Lung (tissue), 12 donors: ENCODE results near the gene CST7. TPM values are rescaled to one million over a fixed set of nuclear protein-coding genes. Genes with fewer than 3 reads are reported as not detected.
"Not testable (repeated sequence)": the region's sequence is repeated elsewhere in the genome, so short reads cannot be mapped to it uniquely, and the experiment has no call there.

Experiments used
- ATAC-seq: fragments of 200-7000 bp; cut with Tn5 transposase; one replicate; pipeline ENCODE4 v1.9.1; 2020; ENCODE audit warnings: moderate number of reproducible peaks; ENCODE audit not compliant: insufficient read depth, low FRiP score
- DNase-seq, 3 donors: peaks; one replicate each; pipeline ENCODE4 v3.0.0-alpha.2; 2013 to 2017
- H3K27ac ChIP-seq, 2 donors: one replicate each; pipeline ENCODE4 v1.5.1; 2013; ENCODE audit warnings: mild to moderate bottlenecking in 2 of 2, moderate library complexity in 2 of 2, control low read depth in 1 of 2, inconsistent platforms in 1 of 2, low read depth in 1 of 2, low read length in 1 of 2
- H3K27me3 ChIP-seq, 3 donors: one replicate each; pipeline ENCODE4 v1.5.1; 2013; ENCODE audit warnings: low read length in 2 of 3; ENCODE audit not compliant: control insufficient read depth in 3 of 3, insufficient read depth in 3 of 3
- H3K36me3 ChIP-seq, 4 donors: one replicate each; pipeline ENCODE4 v1.5.1; 2013; ENCODE audit warnings: low read length in 4 of 4, mild to moderate bottlenecking in 1 of 4, moderate library complexity in 1 of 4; ENCODE audit not compliant: control insufficient read depth in 4 of 4, insufficient read depth in 4 of 4
- H3K4me1 ChIP-seq, 5 donors: one replicate each; pipeline ENCODE4 v1.5.1; 2013; ENCODE audit warnings: low read length in 5 of 5, mild to moderate bottlenecking in 2 of 5, moderate library complexity in 1 of 5; ENCODE audit not compliant: control insufficient read depth in 5 of 5, insufficient read depth in 5 of 5
- H3K4me3 ChIP-seq: one replicate; pipeline ENCODE4 v1.5.1; 2013; ENCODE audit warnings: mild to moderate bottlenecking, control low read depth, moderate library complexity
- H3K9ac ChIP-seq, 2 donors: one replicate each; pipeline ENCODE4 v1.5.1; 2013; ENCODE audit warnings: low read length in 2 of 2, control low read depth in 1 of 2; ENCODE audit not compliant: insufficient read depth in 1 of 2
- H3K9me3 ChIP-seq, 4 donors: one replicate each; pipeline ENCODE4 v1.5.1; 2013; ENCODE audit warnings: low read length in 3 of 4, mild to moderate bottlenecking in 1 of 4, moderate library complexity in 1 of 4; ENCODE audit not compliant: control insufficient read depth in 4 of 4, insufficient read depth in 3 of 4
- WGBS, 2 donors: extraction: QIAGEN DNeasy Blood & Tissue Kit; methylation state at CpG; one replicate each; pipeline ENCODE4 v1.1.7; 2013; 5-methylcytosine and 5-hydroxymethylcytosine counted together
- polyA plus RNA-seq, 2 donors: library from polyadenylated mRNA; stranded (reverse); fragments of 200-250 nt; gene quantifications; one replicate each; pipeline ENCODE4 v1.2.1, GENCODE V29; 2013
- total RNA-seq, 2 donors: library from RNA; depleted of rRNA in 1 of 2; stranded (reverse); fragments of >200 nt in 1 of 2; gene quantifications; one replicate each; pipeline ENCODE4 v1.2.1, GENCODE V29; 2014 to 2021
- TF ChIP-seq, protein P1 (sequence below): IDR thresholded peaks from 2 replicates; pipeline ENCODE4 v1.5.1; 2012; ENCODE audit warnings: mild to moderate bottlenecking; ENCODE audit errors: control extremely low read depth, extremely low read depth
- donor health status: control.
- donor health status: control.
- donor health status: Bipolar disorder and iron deficiency.
- donor health status: healthy.
- donor health status: DM: yes; HTN: yes; CAD: no.

CST7 gene
- total and polyA plus RNA-seq, 4 donors: 4.7 to 119 (median 8.4) TPM

GRCh38 chr20:24939036-24939435 is 10.0 kb upstream of the CST7 start:
- no peaks in the 10 kb centered on the region for H3K4me1 ChIP-seq
- ATAC-seq: no peak
- peaks cover 0 to 11% (median 5%) of the 10 kb centered on the region in 4 donors for H3K9me3 ChIP-seq
- H3K4me3 ChIP-seq: no peak overlapping the region
- H3K9ac ChIP-seq: no peak overlapping the region
- 61 to 83% methylated on average over 4 of the region's 4 CpGs for WGBS, 2 donors
- peak in 1 of 3 donors; percentile 2 for DNase-seq
- no peaks in the 10 kb centered on the region for H3K27me3 ChIP-seq
- TF ChIP-seq, protein P1, sequence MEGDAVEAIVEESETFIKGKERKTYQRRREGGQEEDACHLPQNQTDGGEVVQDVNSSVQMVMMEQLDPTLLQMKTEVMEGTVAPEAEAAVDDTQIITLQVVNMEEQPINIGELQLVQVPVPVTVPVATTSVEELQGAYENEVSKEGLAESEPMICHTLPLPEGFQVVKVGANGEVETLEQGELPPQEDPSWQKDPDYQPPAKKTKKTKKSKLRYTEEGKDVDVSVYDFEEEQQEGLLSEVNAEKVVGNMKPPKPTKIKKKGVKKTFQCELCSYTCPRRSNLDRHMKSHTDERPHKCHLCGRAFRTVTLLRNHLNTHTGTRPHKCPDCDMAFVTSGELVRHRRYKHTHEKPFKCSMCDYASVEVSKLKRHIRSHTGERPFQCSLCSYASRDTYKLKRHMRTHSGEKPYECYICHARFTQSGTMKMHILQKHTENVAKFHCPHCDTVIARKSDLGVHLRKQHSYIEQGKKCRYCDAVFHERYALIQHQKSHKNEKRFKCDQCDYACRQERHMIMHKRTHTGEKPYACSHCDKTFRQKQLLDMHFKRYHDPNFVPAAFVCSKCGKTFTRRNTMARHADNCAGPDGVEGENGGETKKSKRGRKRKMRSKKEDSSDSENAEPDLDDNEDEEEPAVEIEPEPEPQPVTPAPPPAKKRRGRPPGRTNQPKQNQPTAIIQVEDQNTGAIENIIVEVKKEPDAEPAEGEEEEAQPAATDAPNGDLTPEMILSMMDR: no peak
- H3K36me3 ChIP-seq: no peaks in the 10 kb centered on the region
- no peak overlapping the region for H3K27ac ChIP-seq

DNA sequence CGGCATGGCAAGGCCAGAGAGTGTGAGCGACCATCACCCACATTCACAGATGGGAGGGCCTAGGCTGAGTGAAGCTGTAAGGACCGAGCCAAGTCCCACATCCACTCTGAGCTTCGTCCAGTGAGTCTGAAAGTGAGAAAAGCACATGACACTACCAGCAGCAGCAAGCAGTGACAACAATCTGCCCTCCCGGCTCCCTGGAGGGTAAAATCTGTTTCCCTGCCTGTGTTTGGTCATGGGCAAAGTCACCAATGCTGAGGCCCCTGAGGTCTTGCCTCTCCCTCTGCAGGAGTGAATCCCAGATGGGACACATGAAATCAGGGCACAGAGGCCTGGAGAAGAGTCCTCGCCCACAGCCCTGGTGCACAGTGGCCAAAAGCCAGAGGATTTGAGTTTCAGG is 6.4 kb upstream of the CST7 start:
- Histone ChIP-seq H3K9ac (no peak overlapping the region), H3K27me3 (no peaks in the 10 kb centered on the region), H3K27ac (no peak overlapping the region), H3K4me1 (no peaks in the 10 kb centered on the region), H3K9me3 (peaks cover 0 to 6% (median 4%) of the 10 kb centered on the region in 4 donors), H3K4me3 (no peak overlapping the region), H3K36me3 (no peaks in the 10 kb centered on the region)
- ATAC-seq (no peak), DNase-seq (peak in 1 of 3 donors; percentile 4)
- TF ChIP-seq, protein P1: no peak
- WGBS, 2 donors: 75 to 92% methylated on average over 6 of the region's 6 CpGs

GRCh38 chr20:24943196-24943595 is 5.9 kb upstream of the CST7 start:
- DNase-seq (peak in 1 of 3 donors; percentile 2), ATAC-seq (no peak)
- TF ChIP-seq, protein P1: no peak
- H3K9me3 ChIP-seq: peaks cover 0 to 6% (median 4%) of the 10 kb centered on the region in 4 donors
- no peak overlapping the region for H3K4me3 ChIP-seq
- H3K27ac ChIP-seq: no peak overlapping the region
- H3K4me1 ChIP-seq: no peaks in the 10 kb centered on the region
- H3K9ac ChIP-seq: no peak overlapping the region
- H3K36me3 ChIP-seq: no peaks in the 10 kb centered on the region
- WGBS, 2 donors: 94 to 96% methylated on average over 4 of the region's 4 CpGs
- no peaks in the 10 kb centered on the region for H3K27me3 ChIP-seq

- DNase-seq: peak in 1 of 3 donors; percentile 7
- peaks cover 0 to 6% (median 4%) of the 10 kb centered on the region in 4 donors for H3K9me3 ChIP-seq
- H3K9ac ChIP-seq: no peak overlapping the region
- no peak overlapping the region for H3K4me3 ChIP-seq
- H3K36me3 ChIP-seq: no peaks in the 10 kb centered on the region
- no peaks in the 10 kb centered on the region for H3K4me1 ChIP-seq
- no peak for ATAC-seq
- H3K27me3 ChIP-seq: no peaks in the 10 kb centered on the region
- TF ChIP-seq, protein P1: no peak
- WGBS, 2 donors: 58 to 79% methylated on average over 3 of the region's 3 CpGs
- no peak overlapping the region for H3K27ac ChIP-seq
Measured at GRCh38 chr20:24943731-24944130, 5.3 kb upstream of the CST7 start.

DNA sequence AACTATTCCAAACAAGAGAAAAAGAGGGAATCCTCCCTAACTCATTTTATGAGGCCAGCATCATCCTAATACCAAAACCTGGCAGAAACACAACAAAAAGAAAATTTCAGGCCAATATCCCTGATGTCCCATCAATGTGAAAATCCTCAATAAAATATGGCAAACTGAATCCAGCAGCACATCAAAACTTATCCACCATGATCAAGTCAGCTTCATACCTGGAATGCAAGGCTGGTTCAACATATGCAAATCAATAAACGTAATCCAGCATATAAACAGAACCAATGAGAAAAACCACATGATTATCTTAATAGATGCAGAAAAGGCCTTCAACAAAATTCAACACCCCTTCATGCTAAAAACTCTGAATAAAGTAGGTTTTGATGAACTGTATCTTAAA is 2.7 kb upstream of the CST7 start:
- not testable (repeated sequence) for H3K9me3 ChIP-seq, ATAC-seq, H3K27me3 ChIP-seq, DNase-seq, H3K27ac ChIP-seq, H3K9ac ChIP-seq, H3K4me3 ChIP-seq, H3K36me3 ChIP-seq, H3K4me1 ChIP-seq
- WGBS, 2 donors: 83 to 85% methylated on average over 1 of the region's 1 CpG
